Stimulated activated CD4-positive, alpha-beta T cell treated with anti-CD3 and anti-CD28 coated beads, TNF-alpha, amount 100 ng/mL, for 48 hours (primary cell): Measurements from ENCODE around the gene TRIO.
"Not testable (repeated sequence)": the region's sequence is repeated elsewhere in the genome, so short reads cannot be mapped to it uniquely, and the experiment has no call there.

Experiments used
- DNase-seq, 3 donors: peaks; one replicate each; pipeline ENCODE4 v3.0.0-alpha.2; 2020; ENCODE audit warnings: low read depth in 3 of 3

Gene TRIO

DNA sequence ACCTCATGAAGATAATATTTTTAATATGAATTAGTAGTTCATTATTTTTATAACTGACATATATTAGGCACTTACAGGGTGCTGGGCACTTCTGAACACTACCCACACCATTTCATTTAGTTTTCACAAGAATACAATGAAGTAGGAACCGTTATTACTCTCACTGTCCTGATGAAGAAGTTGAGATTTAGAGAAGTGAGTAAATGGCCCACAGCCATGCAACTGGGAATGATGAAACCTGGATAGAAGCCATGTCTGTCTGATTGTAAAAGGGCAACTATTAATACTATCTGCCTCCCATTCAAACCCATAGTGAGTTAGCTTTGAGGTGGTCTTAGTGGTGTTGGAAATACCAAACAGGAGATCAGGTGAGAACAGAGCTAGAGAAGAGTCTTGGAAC lies 408.9 kb downstream of the TRIO start:
- DNase-seq = no peak

GRCh38 chr5:14554288-14554687 lies 411.1 kb downstream of the TRIO start:
- not testable (repeated sequence) for DNase-seq

DNA sequence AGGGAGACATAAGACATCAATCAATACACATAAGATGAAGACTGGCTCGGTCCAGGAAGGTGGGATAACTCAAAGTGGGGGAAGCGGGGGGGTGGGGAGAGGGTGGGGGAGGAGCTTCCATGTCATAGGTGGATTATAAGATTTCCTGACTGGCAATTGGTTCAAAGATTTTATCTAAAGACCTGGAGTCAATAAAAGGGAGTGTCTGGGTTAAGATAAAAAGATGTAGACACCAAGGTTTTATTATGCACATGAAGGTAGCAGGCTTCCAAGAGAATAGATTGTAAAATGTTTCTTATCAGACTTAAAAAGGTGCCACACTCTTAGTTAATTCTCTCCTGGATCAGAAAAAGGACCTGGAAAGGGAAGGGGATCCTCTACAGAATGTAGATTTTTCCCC lies 412.9 kb downstream of the TRIO start:
- DNase-seq = no peak

DNA sequence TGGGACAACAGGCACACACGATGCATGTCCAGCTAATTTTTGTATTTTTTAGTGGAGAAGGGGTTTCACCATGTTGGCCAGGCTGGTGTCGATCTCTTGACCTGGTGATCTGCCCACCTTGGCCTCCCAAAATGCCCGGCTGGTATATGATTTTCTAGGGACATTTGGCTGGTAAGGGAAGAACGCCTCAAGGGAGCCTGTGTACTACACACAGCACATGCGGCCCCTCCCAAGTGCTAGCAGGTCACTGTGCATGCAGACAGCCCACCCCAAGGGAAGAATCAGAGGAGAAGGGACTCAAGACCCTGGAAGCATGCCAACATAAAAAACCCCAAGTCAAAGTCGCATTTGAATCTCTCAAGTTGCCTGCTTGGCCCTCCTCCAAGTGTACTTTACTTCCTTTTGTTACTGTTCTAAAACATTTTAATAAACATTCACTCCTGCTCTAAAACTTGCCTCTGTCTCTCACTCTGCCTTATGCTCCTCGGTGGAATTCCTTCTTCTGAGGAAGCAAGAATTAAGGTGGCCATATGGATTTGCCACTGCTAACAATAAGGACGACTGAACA lies 414.1 kb downstream of the TRIO start:
- no peak for DNase-seq

DNA sequence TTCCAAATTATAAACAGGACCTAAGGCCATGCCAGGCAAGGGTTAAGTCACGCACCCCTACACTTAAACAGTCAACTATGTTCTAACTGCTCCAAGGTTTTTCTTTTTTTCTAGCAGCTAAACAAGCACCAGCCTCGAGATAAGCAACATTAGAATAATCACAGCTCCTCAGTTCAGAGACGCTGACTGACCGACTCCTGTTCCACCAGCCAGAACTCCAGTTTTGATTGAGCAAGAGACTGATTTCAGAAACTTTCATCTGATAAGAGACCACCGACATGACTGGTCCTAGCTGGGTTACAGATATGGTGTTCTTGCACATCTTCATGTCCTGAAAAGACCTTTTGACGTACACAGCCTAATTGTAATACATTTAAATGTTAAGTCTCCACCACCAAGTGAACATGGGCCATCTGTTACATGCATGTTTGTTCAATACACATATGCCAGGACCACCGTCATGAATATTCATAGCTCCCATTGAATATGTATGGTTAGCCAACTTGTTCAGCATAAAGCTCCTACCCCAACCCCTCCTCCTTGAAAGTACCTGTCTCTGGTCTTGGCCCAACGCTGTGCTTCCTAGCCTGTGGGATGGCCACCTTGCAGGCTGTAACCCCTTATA lies 414.8 kb downstream of the TRIO start:
- no peak for DNase-seq
